CD4-positive, alpha-beta T cell treated with Interleukin-17A for 1 hour (primary cell): ENCODE measurements around the gene ARHGAP26.

ENCODE experiments used
- DNase-seq: peaks from one replicate; pipeline ENCODE4 v3.0.0-alpha.2; 2020

The ARHGAP26 gene

GRCh38 chr5:143241892-143242291, 471.7 kb downstream of the ARHGAP26 start:
- no peak for DNase-seq

DNA sequence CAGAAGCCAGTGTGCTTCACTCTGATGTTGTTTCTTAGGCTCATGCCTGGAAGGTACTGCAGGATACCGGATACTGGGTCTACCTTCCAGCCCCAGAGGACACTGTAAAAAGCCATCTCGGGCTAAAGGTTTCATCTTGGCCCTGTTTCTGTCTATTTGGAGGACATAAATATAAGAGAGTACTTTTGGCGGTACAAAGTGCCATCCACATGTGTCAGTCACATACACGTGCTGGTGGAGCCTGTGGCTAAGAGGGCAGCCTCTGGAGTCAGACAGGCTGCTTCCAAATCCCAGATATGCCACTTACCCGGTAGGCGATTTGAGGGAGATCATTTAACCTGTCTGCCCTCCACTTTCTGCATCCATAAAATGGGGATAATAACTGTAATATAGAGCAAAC, 472.9 kb downstream of the ARHGAP26 start:
- DNase-seq, result no peak

DNA sequence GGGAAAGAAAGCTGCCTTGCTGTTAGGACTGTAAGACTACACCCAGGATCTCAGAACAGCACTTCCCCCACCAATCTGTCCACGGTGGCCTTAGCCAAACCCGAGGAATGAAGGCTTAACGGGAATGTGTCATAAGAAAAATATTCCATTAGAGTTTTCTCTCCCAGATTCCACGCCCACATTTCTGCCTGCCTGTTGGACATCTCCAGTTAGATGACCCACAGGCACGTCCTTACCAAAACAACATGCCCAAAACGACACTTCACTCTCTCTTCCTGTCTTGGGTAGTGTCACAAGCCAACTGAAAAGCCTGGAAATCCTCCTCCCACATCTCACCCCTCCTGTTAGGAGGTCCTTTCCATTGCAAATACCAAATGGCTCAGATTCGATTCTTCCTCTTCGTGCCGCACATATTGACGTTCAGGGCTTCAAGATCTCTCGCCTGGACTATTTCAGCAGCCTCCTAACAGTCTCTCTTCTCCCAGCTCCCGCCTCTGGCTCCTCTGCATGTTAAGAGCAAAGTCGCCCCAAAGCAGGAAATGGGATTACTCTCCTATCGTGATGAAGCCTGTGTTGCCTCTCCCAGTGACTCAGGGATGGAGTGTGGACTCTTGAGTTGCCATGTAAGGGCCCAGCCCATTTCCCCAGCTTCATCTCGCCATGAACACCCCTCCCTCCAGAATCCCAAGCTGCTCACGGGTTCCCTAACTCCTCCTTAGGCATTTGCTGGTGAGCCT, 474.0 kb downstream of the ARHGAP26 start:
- no peak for DNase-seq

- no peak for DNase-seq
Measured at GRCh38 chr5:143244990-143245389, 474.8 kb downstream of the ARHGAP26 start.

GRCh38 chr5:143245929-143246561, 475.9 kb downstream of the ARHGAP26 start:
- DNase-seq, result no peak

DNA sequence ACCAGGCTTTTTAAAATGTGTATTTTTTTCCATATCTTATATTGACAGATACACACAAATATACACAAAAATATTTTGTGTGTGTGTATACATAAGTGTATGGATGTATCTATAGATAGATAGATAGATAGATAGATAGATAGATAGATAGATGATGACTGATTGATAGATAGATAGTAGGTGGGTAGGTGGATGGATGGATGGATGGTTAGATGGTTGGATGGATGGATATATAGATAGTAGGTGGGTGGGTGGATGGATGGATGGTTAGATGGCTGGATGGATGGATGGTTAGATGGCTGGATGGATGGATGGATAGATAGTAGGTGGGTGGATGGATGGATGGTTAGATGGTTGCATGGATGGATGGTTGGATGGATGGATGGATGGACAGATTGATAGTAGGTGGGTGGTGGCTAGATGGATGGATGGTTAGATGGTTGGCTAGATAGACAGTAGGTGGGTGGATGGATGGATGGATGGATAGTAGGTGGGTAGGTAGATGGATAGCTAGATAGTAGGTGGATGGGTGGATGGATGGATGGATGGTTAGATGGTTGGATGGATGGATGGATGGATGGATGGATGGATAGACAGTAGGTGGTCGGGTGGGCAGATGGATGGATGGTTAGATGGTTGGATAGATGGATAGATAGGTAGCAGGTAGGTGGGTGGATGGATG, 477.1 kb downstream of the ARHGAP26 start:
- no peak for DNase-seq

DNA sequence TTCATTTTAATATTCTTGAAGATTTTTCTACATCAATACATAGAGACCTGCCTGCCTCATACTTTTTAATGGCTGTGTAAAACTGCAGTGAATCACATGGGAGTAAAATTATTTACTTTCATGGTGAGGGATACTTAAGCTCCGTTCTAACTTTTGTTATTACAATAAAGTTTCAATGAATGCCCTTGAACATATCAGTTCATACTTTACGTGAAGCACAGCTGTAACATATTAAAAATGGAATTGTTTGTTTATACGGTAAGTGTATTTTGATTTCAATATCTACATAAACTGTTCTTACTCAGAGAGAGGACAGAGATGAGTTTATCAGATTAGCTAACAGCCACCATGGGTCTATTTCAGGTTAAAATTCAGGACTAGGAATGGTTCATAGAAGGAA, 478.2 kb downstream of the ARHGAP26 start:
- no peak for DNase-seq

GRCh38 chr5:143248822-143249579, 478.8 kb downstream of the ARHGAP26 start:
- no peak for DNase-seq

GRCh38 chr5:143249851-143250250, 479.7 kb downstream of the ARHGAP26 start:
- no peak for DNase-seq

DNA sequence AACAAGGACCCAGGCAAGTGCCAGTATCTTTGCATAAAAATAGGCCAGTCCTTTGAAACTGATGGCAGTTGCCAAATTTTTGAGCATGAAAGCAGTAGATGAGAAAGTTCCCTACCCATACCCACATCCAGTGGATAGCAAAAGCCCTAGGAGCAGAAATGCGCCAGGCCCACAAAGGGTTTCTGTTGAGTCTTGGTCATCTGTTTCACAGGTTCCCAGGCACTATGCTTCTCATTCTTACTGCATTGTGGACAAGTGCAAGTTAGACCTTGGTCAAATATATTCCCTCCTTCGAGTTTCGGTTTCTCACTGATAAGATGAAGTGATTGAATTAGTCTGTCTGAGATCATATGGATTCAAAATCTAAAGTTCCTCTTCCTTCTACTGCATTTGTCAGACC, 481.0 kb downstream of the ARHGAP26 start:
- DNase-seq, result no peak

DNA sequence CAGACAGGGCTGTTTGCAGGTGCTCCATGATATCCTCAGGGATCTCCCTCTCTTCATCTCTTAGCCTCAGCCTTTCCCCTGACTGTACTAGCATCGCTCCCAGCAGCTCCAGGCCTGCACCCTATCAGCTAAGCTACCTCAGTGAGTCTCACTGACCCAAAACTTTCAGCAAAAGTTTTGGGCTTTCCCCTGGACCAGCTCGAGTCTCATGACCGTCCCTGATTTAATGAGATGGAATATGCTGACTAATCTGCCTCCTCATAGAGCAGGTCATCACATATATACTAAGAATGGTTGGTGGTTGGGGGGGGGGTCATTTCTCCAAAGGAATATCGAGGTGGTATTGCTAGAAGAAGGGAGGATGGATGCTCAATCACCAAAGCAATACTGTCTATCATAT, 481.8 kb downstream of the ARHGAP26 start:
- no peak for DNase-seq

DNA sequence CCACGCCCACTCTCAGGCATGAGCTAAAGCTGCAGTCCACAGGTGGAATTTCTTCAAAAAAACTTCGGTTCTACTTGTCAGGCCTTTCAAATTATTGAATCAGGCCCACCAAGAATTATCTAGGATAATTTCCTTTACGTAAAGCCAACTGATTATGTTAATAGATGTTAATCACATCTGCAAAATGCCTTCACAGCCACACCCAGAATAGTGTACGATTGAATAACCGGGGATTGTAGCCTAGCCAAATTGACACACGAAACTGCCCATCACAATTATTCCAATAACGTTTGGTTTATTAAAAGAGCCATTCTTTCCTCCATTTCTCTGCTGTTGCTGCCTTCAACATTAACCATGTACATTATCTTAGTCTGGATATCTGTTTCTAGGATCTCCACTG, 484.6 kb downstream of the ARHGAP26 start:
- no peak for DNase-seq

DNA sequence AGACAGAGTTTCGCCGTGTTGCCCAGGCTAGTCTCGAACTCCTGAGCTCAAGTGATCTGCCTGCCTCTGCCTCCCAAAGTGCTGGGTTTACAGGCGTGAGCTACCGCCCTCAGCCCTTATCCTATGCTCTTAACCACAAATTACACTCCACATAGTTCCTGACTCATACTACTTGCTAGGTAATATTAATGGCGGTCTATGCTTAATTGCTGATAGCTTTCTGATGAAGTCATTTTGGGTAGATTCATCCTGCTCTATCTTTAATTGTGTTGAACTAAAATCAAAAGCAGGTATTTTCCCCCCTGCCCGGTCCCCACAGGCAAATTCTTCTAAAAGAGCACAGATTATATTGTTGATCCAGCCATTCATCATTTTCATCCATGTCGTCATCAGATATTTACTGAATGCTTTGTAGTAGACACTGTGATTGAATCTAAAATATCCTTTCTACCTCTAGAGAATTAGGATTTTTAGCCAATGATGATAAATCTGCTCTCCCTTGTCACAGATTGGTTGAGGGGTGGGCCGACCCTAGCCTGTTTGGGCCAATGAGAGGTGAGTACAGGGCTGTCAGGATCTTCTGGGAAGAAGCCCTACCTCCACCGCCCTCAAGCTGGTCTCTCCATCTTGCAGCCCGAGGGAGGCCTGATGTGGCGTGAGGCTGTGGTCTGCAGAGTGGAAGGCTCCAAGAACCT, 488.5 kb downstream of the ARHGAP26 start:
- DNase-seq, result no peak

GRCh38 chr5:143259254-143259605, 489.1 kb downstream of the ARHGAP26 start:
- DNase-seq, result no peak

DNA sequence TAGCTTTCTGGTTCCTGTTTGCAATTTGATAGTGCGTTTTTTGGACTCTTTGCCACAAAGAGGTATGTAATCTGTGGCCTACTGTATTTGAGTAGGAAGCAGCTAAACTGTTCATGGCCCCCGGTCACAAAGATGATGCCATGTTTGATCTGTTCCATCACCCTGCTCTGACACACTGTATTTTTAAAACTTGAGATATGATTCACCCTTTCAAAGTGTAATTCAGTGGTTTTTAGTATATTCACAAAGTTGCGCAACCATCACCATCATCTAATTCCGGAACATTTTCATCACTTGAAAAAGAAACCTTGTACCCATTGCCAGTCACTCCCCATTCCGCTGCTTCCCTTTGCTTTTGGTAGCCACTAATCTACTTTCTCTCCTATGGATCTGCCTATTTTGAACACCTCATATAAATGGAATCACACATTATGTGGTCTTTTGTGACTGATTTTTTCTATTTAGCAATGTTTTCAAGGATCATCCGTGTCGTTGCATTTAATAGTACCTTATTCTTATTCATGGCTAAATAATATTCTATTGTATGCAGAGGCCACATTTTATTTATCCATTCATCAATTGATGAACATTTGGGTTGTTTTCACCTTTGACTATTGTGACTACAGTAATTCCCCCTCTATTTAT, 491.7 kb downstream of the ARHGAP26 start:
- no peak for DNase-seq

DNA sequence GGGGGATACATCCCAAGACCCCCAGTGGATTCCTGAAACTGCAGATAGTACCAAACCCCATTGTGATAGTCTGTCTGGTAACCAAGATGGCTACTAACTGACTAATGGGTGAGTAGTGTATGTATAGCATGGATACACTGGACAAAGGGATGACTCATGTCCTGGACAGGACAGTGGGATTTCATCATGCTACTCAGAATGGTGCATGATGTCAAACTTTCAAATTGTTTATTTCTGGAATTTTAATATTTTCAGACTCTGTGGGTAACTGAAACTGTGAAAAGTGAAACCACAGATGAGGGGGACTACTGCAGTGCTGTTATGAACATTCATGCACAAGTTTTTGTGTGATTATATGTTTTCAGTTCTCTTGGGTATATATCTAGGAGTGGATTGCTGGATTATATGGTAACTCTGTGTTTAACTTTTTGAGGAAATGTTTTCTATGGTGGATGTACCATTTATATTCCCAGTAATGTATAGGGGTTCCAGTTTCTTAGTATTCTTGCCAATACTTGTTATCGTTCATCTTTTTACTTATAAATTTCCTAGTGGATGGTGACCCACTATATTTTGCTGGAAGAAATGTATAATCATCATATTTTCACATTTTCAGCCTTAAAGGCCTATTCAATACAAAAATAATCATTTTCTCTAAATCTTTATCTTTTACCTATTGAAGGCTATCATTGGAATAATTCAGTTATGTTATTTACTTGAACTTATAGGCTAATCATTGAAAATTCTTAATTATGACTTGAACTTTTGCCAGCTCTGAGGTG, 492.4 kb downstream of the ARHGAP26 start:
- DNase-seq, result no peak

DNA sequence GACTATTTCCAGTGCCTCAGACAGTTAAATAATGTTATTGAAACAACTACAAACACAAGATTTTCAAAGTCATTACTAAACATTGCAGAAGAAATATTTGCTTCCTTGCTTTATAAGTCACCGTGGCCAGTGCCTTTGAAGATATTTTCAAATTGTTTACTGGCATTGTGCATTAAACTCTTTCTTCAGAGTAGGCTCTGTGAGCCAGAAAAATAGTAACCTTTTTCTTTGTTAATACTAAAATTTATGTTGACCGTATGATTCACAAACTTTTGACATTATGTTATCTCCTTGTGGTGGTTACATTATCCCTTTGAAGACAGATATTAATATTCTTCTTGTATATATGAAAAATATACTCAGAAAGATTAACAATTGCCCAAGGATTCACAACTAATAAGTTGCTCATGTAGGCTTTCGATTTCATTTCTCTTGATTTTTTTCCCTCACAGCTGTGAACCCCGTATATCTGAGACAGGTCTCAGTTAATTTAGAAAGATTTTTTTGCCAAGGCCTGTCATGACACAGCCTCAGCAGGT, 493.2 kb downstream of the ARHGAP26 start:
- no peak for DNase-seq

- DNase-seq, result no peak
Measured at GRCh38 chr5:143265995-143266394, 495.8 kb downstream of the ARHGAP26 start.

GRCh38 chr5:143267186-143267585, 497.0 kb downstream of the ARHGAP26 start:
- DNase-seq, result no peak

DNA sequence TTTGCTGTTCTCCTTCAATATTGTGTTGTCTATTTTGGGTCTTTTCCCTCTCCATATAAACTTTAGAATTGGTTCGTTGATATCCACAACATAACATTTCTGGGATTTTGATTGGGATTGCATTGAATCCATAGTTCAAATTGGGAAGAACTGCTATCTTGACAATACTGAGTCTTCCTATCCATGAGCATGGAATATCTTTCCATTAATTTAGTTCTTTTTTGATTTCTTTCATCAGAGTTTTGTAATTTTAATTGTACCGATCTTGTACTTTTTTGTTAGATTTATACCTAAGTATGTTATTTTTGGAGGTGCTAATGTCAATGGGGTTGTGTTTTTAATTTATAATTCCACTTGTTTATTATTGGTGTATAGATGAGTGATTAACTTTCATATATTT, 498.2 kb downstream of the ARHGAP26 start:
- DNase-seq, result no peak

- DNase-seq, result no peak
Measured at GRCh38 chr5:143271431-143271830, 501.3 kb downstream of the ARHGAP26 start.
